ENCODE data around the gene DRC3. TPM values are rescaled to one million over a fixed set of nuclear protein-coding genes. Genes with fewer than 3 reads are reported as not detected.

Gene DRC3
- total RNA-seq, 2 experiments from 2014 or later = 0.19 TPM; not detected in 1

DNA sequence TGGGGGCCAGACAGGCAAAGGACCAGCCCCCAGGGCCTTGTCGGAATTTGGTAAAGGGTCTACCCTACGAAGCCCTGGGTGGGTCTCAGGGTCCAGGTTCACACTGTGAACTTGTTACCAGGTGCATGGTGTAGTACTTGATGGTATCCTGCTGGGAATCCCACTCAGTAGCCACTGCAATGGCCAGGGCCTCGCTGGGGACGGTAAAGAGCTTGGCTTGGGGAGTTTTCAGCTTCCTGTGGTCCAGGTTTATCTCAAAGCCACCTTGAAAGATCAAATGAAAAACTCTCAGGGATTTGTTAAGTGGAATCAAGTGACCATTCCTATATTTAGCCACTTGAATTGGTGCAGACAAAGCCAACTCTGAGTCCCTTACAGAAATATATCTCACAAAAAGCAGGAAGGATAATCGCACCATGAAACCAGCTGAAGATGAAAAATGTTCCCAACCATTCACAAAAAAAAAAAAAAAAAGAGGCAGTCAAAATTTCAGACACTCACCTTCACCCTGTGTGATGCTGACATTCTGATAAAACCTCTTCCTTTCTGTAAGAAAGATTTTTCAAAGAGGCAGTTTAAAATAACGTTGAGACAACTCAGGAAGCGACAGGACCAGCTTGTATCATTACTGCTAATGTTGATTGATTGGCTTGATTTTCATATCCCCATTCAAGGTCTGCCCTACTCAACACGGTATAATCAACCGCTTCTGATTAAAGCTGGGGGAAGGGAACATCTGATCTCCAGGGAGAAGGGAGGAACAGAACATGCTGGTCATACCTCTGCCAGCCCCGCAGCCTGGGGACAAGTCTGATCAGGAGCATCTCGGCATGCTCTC, 55.7 kb downstream of the DRC3 start:
- BruUV-seq (replicated peaks) = no TSS peak
- Histone ChIP-seq H4K20me1 (ENCODE audit: insufficient read depth, low read length) (no peaks in the 10 kb centered on the region), H3K4me1 (ENCODE audit: insufficient read depth, low read length, poor library complexity, severe bottlenecking) (peaks cover 5% of the 10 kb centered on the region), H3K9me3 (ENCODE audit: low read length) (no peaks in the 10 kb centered on the region), H2AFZ (ENCODE audit: low read length) (no peak overlapping the region), H3K27ac (ENCODE audit: low read depth, low read length, poor library complexity, severe bottlenecking) (no peak overlapping the region), H3K36me3 (ENCODE audit: insufficient read depth, low read length) (peaks cover 33% of the 10 kb centered on the region; the same call in 1 of the 2 replicates), H3K4me2 (ENCODE audit: low read length) (no peak overlapping the region), H3K4me3 (ENCODE audit: low read depth, low read length, poor library complexity, severe bottlenecking) (no peak overlapping the region), H3K9me2 (ENCODE audit: insufficient read depth, low read length) (no peaks in the 10 kb centered on the region), H3K79me2 (ENCODE audit: insufficient read depth, low read depth, low read length) (peaks cover 10% of the 10 kb centered on the region; the same call in 1 of the 2 replicates)
- ChIA-PET POLR2A (interaction anchor here (0.6 to 1.7 kb wide), 3 partner anchors 9 to 99 kb away, joined by 3 to 6 read pairs (median 3); no protein-coding TSS in a partner anchor), CTCF (ENCODE audit: unreplicated experiment) (interaction anchor here (0.6 to 0.7 kb wide), 2 partner anchors 109 to 148 kb away, joined by 3 read pairs; no protein-coding TSS in a partner anchor)
- no peak for TF ChIP-seq EZH2phosphoT487 (IDR thresholded peaks at IDR 0.05; ENCODE audit: borderline replicate concordance, low read depth, low read length)
- TF ChIP-seq, protein P1, sequence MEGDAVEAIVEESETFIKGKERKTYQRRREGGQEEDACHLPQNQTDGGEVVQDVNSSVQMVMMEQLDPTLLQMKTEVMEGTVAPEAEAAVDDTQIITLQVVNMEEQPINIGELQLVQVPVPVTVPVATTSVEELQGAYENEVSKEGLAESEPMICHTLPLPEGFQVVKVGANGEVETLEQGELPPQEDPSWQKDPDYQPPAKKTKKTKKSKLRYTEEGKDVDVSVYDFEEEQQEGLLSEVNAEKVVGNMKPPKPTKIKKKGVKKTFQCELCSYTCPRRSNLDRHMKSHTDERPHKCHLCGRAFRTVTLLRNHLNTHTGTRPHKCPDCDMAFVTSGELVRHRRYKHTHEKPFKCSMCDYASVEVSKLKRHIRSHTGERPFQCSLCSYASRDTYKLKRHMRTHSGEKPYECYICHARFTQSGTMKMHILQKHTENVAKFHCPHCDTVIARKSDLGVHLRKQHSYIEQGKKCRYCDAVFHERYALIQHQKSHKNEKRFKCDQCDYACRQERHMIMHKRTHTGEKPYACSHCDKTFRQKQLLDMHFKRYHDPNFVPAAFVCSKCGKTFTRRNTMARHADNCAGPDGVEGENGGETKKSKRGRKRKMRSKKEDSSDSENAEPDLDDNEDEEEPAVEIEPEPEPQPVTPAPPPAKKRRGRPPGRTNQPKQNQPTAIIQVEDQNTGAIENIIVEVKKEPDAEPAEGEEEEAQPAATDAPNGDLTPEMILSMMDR (conservative IDR thresholded peaks at IDR 0.05; ENCODE audit: low read length) = no peak
- DNase-seq (ENCODE audit: low spot score) = no peak
- intact Hi-C loops (cut with micrococcal nuclease; ENCODE audit: unreplicated experiment) = no loop called here

DNA sequence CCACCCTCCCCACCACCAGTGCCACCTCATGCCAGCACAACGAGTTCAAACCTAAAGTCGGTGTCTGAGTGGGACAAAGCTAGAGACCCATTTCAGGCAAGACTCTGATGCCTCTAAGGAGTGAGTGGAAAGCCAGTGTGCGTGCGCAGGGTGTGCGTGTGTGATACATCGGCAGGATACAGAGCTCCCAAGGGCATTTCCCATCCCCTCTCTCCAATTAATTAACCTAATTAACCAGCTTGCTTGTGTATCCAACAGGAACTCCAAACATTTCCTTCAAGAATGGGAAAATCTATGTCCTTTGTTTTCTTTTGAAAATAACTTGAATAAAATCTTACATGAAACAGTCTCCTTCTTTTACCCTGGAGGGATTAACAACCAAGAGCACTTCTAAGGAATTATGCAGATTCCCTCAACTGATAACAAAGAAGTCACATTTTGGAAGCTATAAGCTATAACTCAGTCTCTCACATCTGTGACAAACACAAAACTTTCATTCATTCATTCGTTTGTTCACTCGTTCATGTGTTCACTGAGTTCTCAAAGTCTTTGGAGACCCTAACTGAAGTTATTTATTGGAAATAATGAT, 56.4 kb downstream of the DRC3 start:
- Histone ChIP-seq H3K79me2 (ENCODE audit: insufficient read depth, low read depth, low read length) (peaks cover 16% of the 10 kb centered on the region; the same call in 1 of the 2 replicates), H3K9me3 (ENCODE audit: low read length) (no peaks in the 10 kb centered on the region), H3K4me3 (ENCODE audit: low read depth, low read length, poor library complexity, severe bottlenecking) (no peak overlapping the region), H3K9me2 (ENCODE audit: insufficient read depth, low read length) (no peaks in the 10 kb centered on the region), H3K27ac (ENCODE audit: low read depth, low read length, poor library complexity, severe bottlenecking) (no peak overlapping the region), H3K4me2 (ENCODE audit: low read length) (no peak overlapping the region), H3K4me1 (ENCODE audit: insufficient read depth, low read length, poor library complexity, severe bottlenecking) (peaks cover 10% of the 10 kb centered on the region), H2AFZ (ENCODE audit: low read length) (no peak overlapping the region), H4K20me1 (ENCODE audit: insufficient read depth, low read length) (no peaks in the 10 kb centered on the region; the same call in 1 of the 2 replicates), H3K36me3 (ENCODE audit: insufficient read depth, low read length) (peaks cover 26% of the 10 kb centered on the region; the same call in 1 of the 2 replicates)
- CTCF ChIA-PET (ENCODE audit: unreplicated experiment) = interaction anchor here (0.6 to 0.7 kb wide), 2 partner anchors 110 to 148 kb away, joined by 3 read pairs; no protein-coding TSS in a partner anchor
- BruUV-seq (replicated peaks) = no TSS peak
- intact Hi-C loops (cut with micrococcal nuclease; ENCODE audit: unreplicated experiment) = no loop called here
- POLR2A ChIA-PET = interaction anchor here (0.6 to 1.7 kb wide), 4 partner anchors 9 to 201 kb away, joined by 3 to 6 read pairs (median 3); no protein-coding TSS in a partner anchor
- TF ChIP-seq, protein P1 (conservative IDR thresholded peaks at IDR 0.05; ENCODE audit: low read length) = no peak
- TF ChIP-seq EZH2phosphoT487 (IDR thresholded peaks at IDR 0.05; ENCODE audit: borderline replicate concordance, low read depth, low read length) = no peak
- no peak for DNase-seq (ENCODE audit: low spot score)
